ENCODE measurements around the gene FYN.
"Not testable (repeated sequence)": the region's sequence is repeated elsewhere in the genome, so short reads cannot be mapped to it uniquely, and the experiment has no call there.

DNA sequence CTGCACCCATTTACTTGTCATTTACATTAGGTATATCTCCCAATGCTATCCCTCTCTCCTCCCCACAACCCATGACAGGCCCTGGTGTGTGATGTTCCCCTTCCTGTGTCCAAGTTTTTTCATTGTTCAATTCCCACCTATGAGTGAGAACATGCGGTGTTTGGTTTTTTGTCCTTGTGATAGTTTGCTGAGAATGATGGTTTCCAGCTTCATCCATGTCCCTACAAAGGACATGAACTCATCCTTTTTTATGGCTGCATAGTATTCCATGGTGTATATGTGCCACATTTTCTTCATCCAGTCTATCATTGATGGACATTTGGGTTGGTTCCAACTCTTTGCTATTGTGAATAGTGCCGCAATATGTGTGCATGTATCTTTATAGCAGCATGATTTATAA, 87.1 kb downstream of the FYN start:
- TF ChIP-seq, protein P1, sequence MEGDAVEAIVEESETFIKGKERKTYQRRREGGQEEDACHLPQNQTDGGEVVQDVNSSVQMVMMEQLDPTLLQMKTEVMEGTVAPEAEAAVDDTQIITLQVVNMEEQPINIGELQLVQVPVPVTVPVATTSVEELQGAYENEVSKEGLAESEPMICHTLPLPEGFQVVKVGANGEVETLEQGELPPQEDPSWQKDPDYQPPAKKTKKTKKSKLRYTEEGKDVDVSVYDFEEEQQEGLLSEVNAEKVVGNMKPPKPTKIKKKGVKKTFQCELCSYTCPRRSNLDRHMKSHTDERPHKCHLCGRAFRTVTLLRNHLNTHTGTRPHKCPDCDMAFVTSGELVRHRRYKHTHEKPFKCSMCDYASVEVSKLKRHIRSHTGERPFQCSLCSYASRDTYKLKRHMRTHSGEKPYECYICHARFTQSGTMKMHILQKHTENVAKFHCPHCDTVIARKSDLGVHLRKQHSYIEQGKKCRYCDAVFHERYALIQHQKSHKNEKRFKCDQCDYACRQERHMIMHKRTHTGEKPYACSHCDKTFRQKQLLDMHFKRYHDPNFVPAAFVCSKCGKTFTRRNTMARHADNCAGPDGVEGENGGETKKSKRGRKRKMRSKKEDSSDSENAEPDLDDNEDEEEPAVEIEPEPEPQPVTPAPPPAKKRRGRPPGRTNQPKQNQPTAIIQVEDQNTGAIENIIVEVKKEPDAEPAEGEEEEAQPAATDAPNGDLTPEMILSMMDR (IDR thresholded peaks at IDR 0.05; ENCODE audit: low read depth, low read length, poor library complexity, severe bottlenecking) = not testable (repeated sequence)
- not testable (repeated sequence) for TF ChIP-seq EZH2phosphoT487 (IDR thresholded peaks at IDR 0.05; ENCODE audit: borderline replicate concordance, low read length)

All from DOHH2 (cell line).